Ovary (tissue), 3 donors: ENCODE measurements around the gene CDHR3.

Experiments
- CTCF ChIP-seq, 3 donors: fragments of 450-650 bp in 2 of 3; fragments of 200-600 bp in 1 of 3; IDR thresholded peaks; one replicate each; pipeline versions ENCODE4 v1.5.1 to v1.8.0; 2016 to 2022; ENCODE audit warnings: antibody characterized with exemption in 3 of 3, mild to moderate bottlenecking in 1 of 3
- POLR2A ChIP-seq: fragments of 450-650 bp; IDR thresholded peaks from one replicate; pipeline ENCODE4 v1.6.1; 2017; ENCODE audit warnings: antibody characterized with exemption, mild to moderate bottlenecking, moderate library complexity
- donor health status: DM: no; HTN: no; CAD: no.

- no peak for TF ChIP-seq CTCF (IDR thresholded peaks at IDR 0.05)
- TF ChIP-seq POLR2A = no peak
Measured at GRCh38 chr7:106053109-106053508, 90.0 kb downstream of the CDHR3 start.
